Gastrocnemius medialis (tissue), 4 donors: Measurements from ENCODE around the gene GDF9. TPM values are rescaled to one million over a fixed set of nuclear protein-coding genes. Genes with fewer than 3 reads are reported as not detected.

Source experiments
- ATAC-seq, 2 donors: fragments of 150-250 bp; one replicate each; pipeline ENCODE4 v1.9.1; 2016
- DNase-seq, 2 donors: peaks; one replicate each; pipeline ENCODE4 v3.0.0-alpha.2; 2019
- H3K27ac ChIP-seq, 4 donors: fragments of 200-600 bp; sonication (generic); 1 replicate in 1 of 4; 2 replicates in 3 of 4; pipeline ENCODE4 v1.5.1; 2016 to 2018; ENCODE audit warnings: mild to moderate bottlenecking in 2 of 4, moderate library complexity in 1 of 4
- H3K27me3 ChIP-seq, 3 donors: fragments of 200-600 bp; sonication (generic) in 2 of 3; 1 replicate in 1 of 3; 2 replicates in 2 of 3; pipeline versions ENCODE4 v1.5.1 to v1.6.0; 2016 to 2019; ENCODE audit warnings: mild to moderate bottlenecking in 1 of 3, moderate library complexity in 1 of 3
- H3K36me3 ChIP-seq, 2 donors: fragments of 200-600 bp; sonication (generic) in 1 of 2; one replicate each; pipeline ENCODE4 v1.5.1; 2017 to 2018
- H3K4me1 ChIP-seq, 2 donors: fragments of 200-600 bp; sonication (generic) in 1 of 2; one replicate each; pipeline ENCODE4 v1.5.1; 2016 to 2017; ENCODE audit warnings: mild to moderate bottlenecking in 2 of 2
- H3K4me3 ChIP-seq, 4 donors: fragments of 200-600 bp; sonication (generic) in 3 of 4; 1 replicate in 1 of 4; 2 replicates in 3 of 4; pipeline ENCODE4 v1.5.1; 2016 to 2019; ENCODE audit warnings: mild to moderate bottlenecking in 2 of 4
- H3K9me3 ChIP-seq, 3 donors: fragments of 200-600 bp; sonication (generic) in 2 of 3; 1 replicate in 1 of 3; 2 replicates in 2 of 3; pipeline ENCODE4 v1.5.1; 2016 to 2019
- POLR2A ChIP-seq, 2 donors: fragments of 450-650 bp; IDR thresholded peaks; one replicate each; pipeline ENCODE4 v1.6.1; 2017; ENCODE audit warnings: antibody characterized with exemption in 2 of 2, mild to moderate bottlenecking in 2 of 2, moderate library complexity in 2 of 2
- in situ Hi-C, 4 donors: fragments of 200-750 bp; cut with MboI; loops; one replicate each; pipeline versions ENCODE4 v1.15.0 to v1.8.0; 2017; ENCODE audit warnings: low sequenced_read_pairs in 4 of 4
- intact Hi-C: fragments of 100-400 bp; cut with DNase I; formaldehyde crosslinking; loops from one replicate; pipeline ENCODE4 v1.15.1; 2023; ENCODE audit warnings: low total_unique reads
- total RNA-seq, 4 donors: library from RNA; depleted of rRNA; stranded (reverse); fragments of >200 nt; gene quantifications; one replicate each; pipeline versions ENCODE4 v1.1.0 to v1.2.3, GENCODE V29; 2016
- TF ChIP-seq, protein P1 (sequence below), 5 experiments: fragments of 450-650 bp in 3 of 5; fragments of 200-600 bp in 2 of 5; sonication (generic) in 2 of 5; IDR thresholded peaks in 4 of 5; conservative IDR thresholded peaks in 1 of 5; 1 replicate in 4 of 5; 2 replicates in 1 of 5; pipeline ENCODE4 v1.5.1; 2016 to 2019; ENCODE audit warnings: antibody characterized with exemption in 5 of 5, mild to moderate bottlenecking in 3 of 5, moderate library complexity in 3 of 5

Gene GDF9
- total RNA-seq, 4 donors from 2014 or later = 0.13 to 2.5 (median 0.46) TPM; not detected in 1

DNA sequence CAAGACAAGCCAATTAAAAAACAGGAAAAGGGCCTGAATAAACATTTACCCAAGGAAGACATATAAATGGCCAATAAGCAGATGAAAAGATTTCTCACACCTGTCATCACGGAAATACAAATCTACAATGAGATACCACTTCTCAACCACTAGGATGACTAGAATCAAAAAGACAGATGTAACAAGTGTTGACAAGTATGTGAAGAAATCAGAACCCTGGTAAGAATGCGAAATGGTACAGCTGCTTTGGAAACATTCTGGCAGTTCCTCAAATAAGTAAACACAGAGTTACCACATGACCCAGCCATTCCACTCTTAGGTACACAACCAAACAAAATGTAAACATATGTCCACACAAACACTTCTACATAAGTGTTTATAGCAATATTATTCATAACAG, 39.7 kb upstream of the GDF9 start:
- in situ Hi-C loops (no loop called here), intact Hi-C loops (loop anchor here (5.0 kb wide), 1 partner anchor 56 kb away; the partner anchor contains the start of gene AFF4)
- H3K4me1 ChIP-seq = peaks cover 14 to 27% of the 10 kb centered on the region in 2 donors
- no peak for DNase-seq
- no peaks in the 10 kb centered on the region for H3K27me3 ChIP-seq
- H3K9me3 ChIP-seq = no peaks in the 10 kb centered on the region
- H3K36me3 ChIP-seq = peaks cover 0 to 26% of the 10 kb centered on the region in 2 donors
- peak; percentile 87 to 95 for ATAC-seq
- TF ChIP-seq, protein P1, sequence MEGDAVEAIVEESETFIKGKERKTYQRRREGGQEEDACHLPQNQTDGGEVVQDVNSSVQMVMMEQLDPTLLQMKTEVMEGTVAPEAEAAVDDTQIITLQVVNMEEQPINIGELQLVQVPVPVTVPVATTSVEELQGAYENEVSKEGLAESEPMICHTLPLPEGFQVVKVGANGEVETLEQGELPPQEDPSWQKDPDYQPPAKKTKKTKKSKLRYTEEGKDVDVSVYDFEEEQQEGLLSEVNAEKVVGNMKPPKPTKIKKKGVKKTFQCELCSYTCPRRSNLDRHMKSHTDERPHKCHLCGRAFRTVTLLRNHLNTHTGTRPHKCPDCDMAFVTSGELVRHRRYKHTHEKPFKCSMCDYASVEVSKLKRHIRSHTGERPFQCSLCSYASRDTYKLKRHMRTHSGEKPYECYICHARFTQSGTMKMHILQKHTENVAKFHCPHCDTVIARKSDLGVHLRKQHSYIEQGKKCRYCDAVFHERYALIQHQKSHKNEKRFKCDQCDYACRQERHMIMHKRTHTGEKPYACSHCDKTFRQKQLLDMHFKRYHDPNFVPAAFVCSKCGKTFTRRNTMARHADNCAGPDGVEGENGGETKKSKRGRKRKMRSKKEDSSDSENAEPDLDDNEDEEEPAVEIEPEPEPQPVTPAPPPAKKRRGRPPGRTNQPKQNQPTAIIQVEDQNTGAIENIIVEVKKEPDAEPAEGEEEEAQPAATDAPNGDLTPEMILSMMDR (IDR thresholded peaks at IDR 0.05 in 4 of 5, conservative IDR thresholded peaks at IDR 0.05 in 1 of 5) = peak in 3 of 5 experiments; percentile 33 to 48 (median 35)
- no peak for TF ChIP-seq POLR2A (IDR thresholded peaks at IDR 0.05)
- H3K27ac ChIP-seq = peak overlapping the region; percentile 55 to 58 (median 57)
- no peak overlapping the region for H3K4me3 ChIP-seq

DNA sequence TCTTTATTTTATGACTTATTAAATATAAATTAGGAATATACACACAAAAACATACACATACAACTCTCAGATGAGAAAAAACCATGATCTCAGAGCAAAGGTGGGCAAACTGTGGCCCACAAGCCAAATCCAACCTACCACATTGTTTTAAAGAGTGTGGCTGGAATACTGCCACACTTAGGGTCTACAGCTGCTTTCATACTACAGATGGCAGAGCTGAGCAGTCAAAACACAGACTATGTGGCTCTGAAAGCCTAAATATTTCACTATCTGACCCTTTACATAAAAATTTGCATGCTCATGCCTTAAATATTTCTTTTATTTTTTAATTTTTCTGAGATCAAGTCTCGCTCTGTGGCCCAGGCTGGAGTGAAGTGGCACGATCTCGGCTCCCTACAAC, 35.5 kb upstream of the GDF9 start:
- intact Hi-C loops (no loop called here), in situ Hi-C loops (no loop called here)
- Histone ChIP-seq H3K36me3 (peaks cover 0 to 49% of the 10 kb centered on the region in 2 donors), H3K4me3 (no peak overlapping the region), H3K9me3 (no peaks in the 10 kb centered on the region), H3K27ac (no peak overlapping the region), H3K27me3 (no peaks in the 10 kb centered on the region), H3K4me1 (peaks cover 14 to 18% of the 10 kb centered on the region in 2 donors)
- ATAC-seq = no peak
- TF ChIP-seq, protein P1 (IDR thresholded peaks at IDR 0.05 in 4 of 5, conservative IDR thresholded peaks at IDR 0.05 in 1 of 5) = no peak
- TF ChIP-seq POLR2A (IDR thresholded peaks at IDR 0.05) = no peak
- no peak for DNase-seq

DNA sequence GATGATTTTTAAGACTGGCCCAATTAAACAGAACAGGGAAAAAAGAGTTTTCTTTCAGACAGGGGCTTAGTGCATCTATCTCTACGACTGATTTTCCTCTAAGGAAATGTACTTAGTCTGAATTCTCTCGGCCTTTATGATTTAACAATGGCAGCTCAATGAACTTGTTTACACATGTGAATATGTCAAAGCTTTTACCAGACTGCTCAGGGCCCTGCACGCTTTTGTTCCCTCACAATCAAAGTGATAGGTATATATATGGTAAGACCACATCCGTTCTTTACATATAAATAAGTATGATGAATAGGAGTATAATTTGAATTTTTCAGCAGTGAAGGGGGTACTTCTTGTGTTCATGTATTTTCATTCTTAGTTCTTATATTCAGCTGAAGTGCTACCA, 34.8 kb upstream of the GDF9 start:
- Histone ChIP-seq H3K9me3 (no peaks in the 10 kb centered on the region), H3K4me1 (peaks cover 13% of the 10 kb centered on the region in 2 donors), H3K27me3 (no peaks in the 10 kb centered on the region), H3K27ac (no peak overlapping the region), H3K4me3 (no peak overlapping the region), H3K36me3 (peaks cover 0 to 56% of the 10 kb centered on the region in 2 donors)
- in situ Hi-C loops = no loop called here
- no peak for TF ChIP-seq POLR2A (IDR thresholded peaks at IDR 0.05)
- TF ChIP-seq, protein P1 (IDR thresholded peaks at IDR 0.05 in 4 of 5, conservative IDR thresholded peaks at IDR 0.05 in 1 of 5) = no peak
- ATAC-seq = no peak
- intact Hi-C loops = no loop called here
- no peak for DNase-seq

DNA sequence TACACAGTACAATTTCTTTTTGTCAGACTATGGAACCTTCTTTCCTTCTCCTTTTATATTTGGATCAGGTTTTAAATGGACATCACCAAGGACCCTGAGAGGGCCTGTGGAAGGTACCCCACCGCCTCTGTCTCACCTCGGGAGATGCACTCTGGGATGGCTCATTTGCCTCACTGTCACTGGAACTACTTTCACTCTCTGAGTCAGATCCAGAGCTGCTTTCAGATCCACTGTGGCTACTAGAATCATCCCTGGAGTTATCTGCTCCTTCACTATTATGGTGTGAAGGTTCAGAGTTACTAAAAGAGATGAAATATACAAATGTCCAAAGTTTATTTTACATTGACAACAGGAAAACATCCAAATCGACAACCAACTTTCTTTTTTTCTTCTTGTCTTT, 31.8 kb upstream of the GDF9 start:
- Histone ChIP-seq H3K4me1 (peaks cover 8% of the 10 kb centered on the region in 2 donors), H3K36me3 (peaks cover 0 to 71% of the 10 kb centered on the region in 2 donors), H3K27ac (no peak overlapping the region), H3K27me3 (no peaks in the 10 kb centered on the region), H3K4me3 (no peak overlapping the region), H3K9me3 (no peaks in the 10 kb centered on the region)
- DNase-seq (no peak), ATAC-seq (no peak)
- TF ChIP-seq POLR2A (IDR thresholded peaks at IDR 0.05) = no peak
- TF ChIP-seq, protein P1 (IDR thresholded peaks at IDR 0.05 in 4 of 5, conservative IDR thresholded peaks at IDR 0.05 in 1 of 5) = no peak
- in situ Hi-C loops (no loop called here), intact Hi-C loops (no loop called here)

DNA sequence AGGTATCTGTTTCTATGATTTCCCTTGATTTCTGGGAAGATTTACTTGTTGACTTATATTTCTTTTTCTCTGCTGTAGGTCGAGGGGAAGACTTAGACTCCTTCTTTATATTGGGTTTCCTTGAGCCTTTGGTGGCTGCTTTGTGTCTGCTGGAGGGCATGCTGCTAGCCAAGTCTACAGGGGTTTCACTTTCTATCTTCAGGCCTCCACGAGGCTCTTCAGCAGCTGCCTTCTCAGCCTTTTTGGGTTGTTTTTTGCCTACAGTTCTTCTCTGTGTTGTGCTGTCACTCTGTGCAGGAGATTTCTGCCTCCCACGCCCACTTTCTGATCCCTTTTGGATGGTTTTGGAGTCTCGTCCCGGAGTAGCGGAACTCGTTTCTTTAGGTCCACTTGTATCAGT, 30.4 kb upstream of the GDF9 start:
- H3K27ac ChIP-seq = no peak overlapping the region
- no peak for TF ChIP-seq POLR2A (IDR thresholded peaks at IDR 0.05)
- TF ChIP-seq, protein P1 (IDR thresholded peaks at IDR 0.05 in 4 of 5, conservative IDR thresholded peaks at IDR 0.05 in 1 of 5) = no peak
- ATAC-seq (no peak), DNase-seq (no peak)
- no peak overlapping the region for H3K4me3 ChIP-seq
- no peaks in the 10 kb centered on the region for H3K27me3 ChIP-seq
- in situ Hi-C loops (no loop called here), intact Hi-C loops (no loop called here)
- no peaks in the 10 kb centered on the region for H3K9me3 ChIP-seq
- peaks cover 0 to 72% of the 10 kb centered on the region in 2 donors for H3K36me3 ChIP-seq
- H3K4me1 ChIP-seq = peaks cover 8% of the 10 kb centered on the region in 2 donors
